Upper lobe of left lung (tissue), 4 donors: ENCODE data around the gene ABLIM2.

Experiments
- EP300 ChIP-seq, 4 donors: sonication (generic); formaldehyde crosslinking; IDR thresholded peaks; one replicate each; pipeline ENCODE4 v1.5.1; 2017; ENCODE audit warnings: antibody characterized with exemption in 4 of 4, control low read depth in 2 of 4
- POLR2A ChIP-seq, 4 donors: fragments of 450-650 bp; IDR thresholded peaks; one replicate each; pipeline ENCODE4 v1.5.1; 2016 to 2017; ENCODE audit warnings: antibody characterized with exemption in 4 of 4, mild to moderate bottlenecking in 2 of 4
- TF ChIP-seq, protein P1 (sequence below), 6 experiments: fragments of 450-650 bp in 4 of 6; fragments of 200-600 bp in 2 of 6; sonication (generic) in 2 of 6; IDR thresholded peaks; one replicate each; pipeline ENCODE4 v1.5.1; 2016 to 2019; ENCODE audit warnings: antibody characterized with exemption in 6 of 6

- TF ChIP-seq, protein P1, sequence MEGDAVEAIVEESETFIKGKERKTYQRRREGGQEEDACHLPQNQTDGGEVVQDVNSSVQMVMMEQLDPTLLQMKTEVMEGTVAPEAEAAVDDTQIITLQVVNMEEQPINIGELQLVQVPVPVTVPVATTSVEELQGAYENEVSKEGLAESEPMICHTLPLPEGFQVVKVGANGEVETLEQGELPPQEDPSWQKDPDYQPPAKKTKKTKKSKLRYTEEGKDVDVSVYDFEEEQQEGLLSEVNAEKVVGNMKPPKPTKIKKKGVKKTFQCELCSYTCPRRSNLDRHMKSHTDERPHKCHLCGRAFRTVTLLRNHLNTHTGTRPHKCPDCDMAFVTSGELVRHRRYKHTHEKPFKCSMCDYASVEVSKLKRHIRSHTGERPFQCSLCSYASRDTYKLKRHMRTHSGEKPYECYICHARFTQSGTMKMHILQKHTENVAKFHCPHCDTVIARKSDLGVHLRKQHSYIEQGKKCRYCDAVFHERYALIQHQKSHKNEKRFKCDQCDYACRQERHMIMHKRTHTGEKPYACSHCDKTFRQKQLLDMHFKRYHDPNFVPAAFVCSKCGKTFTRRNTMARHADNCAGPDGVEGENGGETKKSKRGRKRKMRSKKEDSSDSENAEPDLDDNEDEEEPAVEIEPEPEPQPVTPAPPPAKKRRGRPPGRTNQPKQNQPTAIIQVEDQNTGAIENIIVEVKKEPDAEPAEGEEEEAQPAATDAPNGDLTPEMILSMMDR (IDR thresholded peaks at IDR 0.05) = no peak
- TF ChIP-seq POLR2A (IDR thresholded peaks at IDR 0.05) (no peak), EP300 (IDR thresholded peaks at IDR 0.05) (no peak)
These were observed 148.0 kb downstream of the ABLIM2 start for GRCh38 chr4:8010618-8011017.
